Keratinocyte (primary cell): ENCODE results near the gene ZNF496.

Experiments used
- EZH2 ChIP-seq: IDR thresholded peaks from one replicate; pipeline ENCODE4 v1.6.1; 2012; ENCODE audit warnings: inconsistent platforms, mild to moderate bottlenecking, low read length, moderate library complexity
- TF ChIP-seq, protein P1 (sequence below), 3 experiments: IDR thresholded peaks in 1 of 3; conservative IDR thresholded peaks in 1 of 3; optimal IDR thresholded peaks in 1 of 3; 2 replicates in 2 of 3; 3 replicates in 1 of 3; pipeline versions ENCODE3 to v1.5.1; 2011; ENCODE audit warnings: low read length in 3 of 3, mild to moderate bottlenecking in 3 of 3, moderate library complexity in 2 of 3, control low read depth in 1 of 3, inconsistent platforms in 1 of 3; ENCODE audit not compliant: insufficient read depth in 2 of 3; ENCODE audit errors: extremely low read depth in 1 of 3

DNA sequence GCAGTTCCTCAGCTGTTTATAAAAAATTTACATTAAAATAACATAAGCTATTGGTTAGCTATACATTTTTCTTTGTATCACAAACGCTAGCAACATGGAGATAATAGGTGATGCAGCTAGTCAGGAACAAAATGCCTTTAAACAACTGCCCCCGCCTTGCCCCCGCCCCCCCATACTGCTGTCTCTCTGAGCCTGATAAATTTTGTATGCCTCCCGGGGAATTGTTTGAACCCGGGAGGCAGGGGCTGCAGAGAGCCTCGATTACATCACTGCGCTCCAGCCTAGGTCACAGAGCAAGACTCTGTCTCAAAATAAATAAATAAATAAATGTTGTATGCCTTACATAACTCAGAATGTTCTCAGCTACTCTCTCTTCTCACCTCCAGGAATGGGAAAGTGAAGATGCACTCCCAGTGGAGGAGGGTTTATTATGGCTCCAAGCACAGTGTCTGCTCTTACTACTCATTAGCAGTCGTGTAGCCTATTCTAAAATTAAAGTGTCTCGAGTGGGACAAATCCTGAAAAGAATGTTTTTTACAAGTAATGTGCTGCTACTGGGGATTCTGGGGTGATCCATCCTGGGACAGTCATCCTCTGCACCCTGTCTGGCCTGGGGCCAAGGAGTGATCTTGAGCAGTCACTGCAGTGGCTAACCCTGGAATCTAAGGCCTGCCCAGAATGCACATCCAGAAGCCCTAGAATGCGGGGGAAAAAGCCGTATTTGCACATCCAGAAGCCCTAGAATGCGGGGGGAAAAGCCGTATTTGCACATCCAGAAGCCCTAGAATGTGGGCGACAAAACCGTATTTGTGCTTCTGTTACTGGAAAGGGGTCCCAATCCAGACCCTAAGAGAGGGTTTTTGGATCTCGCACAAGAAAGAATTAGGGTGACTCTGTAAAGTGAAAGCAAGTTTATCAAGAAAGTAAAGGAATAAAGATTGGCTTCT, 39.4 kb upstream of the ZNF496 start:
- TF ChIP-seq, protein P1, sequence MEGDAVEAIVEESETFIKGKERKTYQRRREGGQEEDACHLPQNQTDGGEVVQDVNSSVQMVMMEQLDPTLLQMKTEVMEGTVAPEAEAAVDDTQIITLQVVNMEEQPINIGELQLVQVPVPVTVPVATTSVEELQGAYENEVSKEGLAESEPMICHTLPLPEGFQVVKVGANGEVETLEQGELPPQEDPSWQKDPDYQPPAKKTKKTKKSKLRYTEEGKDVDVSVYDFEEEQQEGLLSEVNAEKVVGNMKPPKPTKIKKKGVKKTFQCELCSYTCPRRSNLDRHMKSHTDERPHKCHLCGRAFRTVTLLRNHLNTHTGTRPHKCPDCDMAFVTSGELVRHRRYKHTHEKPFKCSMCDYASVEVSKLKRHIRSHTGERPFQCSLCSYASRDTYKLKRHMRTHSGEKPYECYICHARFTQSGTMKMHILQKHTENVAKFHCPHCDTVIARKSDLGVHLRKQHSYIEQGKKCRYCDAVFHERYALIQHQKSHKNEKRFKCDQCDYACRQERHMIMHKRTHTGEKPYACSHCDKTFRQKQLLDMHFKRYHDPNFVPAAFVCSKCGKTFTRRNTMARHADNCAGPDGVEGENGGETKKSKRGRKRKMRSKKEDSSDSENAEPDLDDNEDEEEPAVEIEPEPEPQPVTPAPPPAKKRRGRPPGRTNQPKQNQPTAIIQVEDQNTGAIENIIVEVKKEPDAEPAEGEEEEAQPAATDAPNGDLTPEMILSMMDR (optimal IDR thresholded peaks at IDR 0.05 in 1 of 3, IDR thresholded peaks at IDR 0.05 in 1 of 3, conservative IDR thresholded peaks at IDR 0.05 in 1 of 3; ENCODE audit: extremely low read depth in 1 of 3, insufficient read depth in 2 of 3, low read length in 3 of 3): no peak
- TF ChIP-seq EZH2: no peak
